Parathyroid adenoma (tissue), 2 donors: ENCODE results near the gene RIPK4.
A peak's percentile ranks its signal among the peaks of the same experiment; 100 is the strongest.

Source experiments
- H2AFZ ChIP-seq: fragments of 300-600 bp; sonication (generic); one replicate; pipeline ENCODE4 v1.7.0; 2017; ENCODE audit warnings: antibody characterized with exemption, mild to moderate bottlenecking
- H3K27ac ChIP-seq: fragments of 300-600 bp; sonication (generic); one replicate; pipeline ENCODE4 v1.7.0; 2017
- H3K27me3 ChIP-seq: fragments of 300-600 bp; sonication (generic); one replicate; pipeline ENCODE4 v1.7.0; 2017; ENCODE audit warnings: low read length; ENCODE audit not compliant: control insufficient read depth, insufficient read depth
- H3K36me3 ChIP-seq: fragments of 300-600 bp; sonication (generic); one replicate; pipeline ENCODE4 v1.7.0; 2017; ENCODE audit warnings: low read length; ENCODE audit not compliant: control insufficient read depth, insufficient read depth
- H3K4me1 ChIP-seq: fragments of 300-600 bp; sonication (generic); one replicate; pipeline ENCODE4 v1.7.0; 2017; ENCODE audit warnings: control low read depth
- H3K4me2 ChIP-seq: fragments of 300-600 bp; sonication (generic); one replicate; pipeline ENCODE4 v1.7.0; 2017; ENCODE audit warnings: low read length
- H3K4me3 ChIP-seq: fragments of 300-600 bp; sonication (generic); one replicate; pipeline ENCODE4 v1.7.0; 2017; ENCODE audit warnings: low read depth, low read length
- H3K79me2 ChIP-seq: fragments of 300-600 bp; sonication (generic); one replicate; pipeline ENCODE4 v1.7.0; 2017; ENCODE audit warnings: control low read depth
- H3K9ac ChIP-seq: fragments of 300-600 bp; sonication (generic); one replicate; pipeline ENCODE4 v1.7.0; 2017; ENCODE audit warnings: mild to moderate bottlenecking
- H3K9me3 ChIP-seq: fragments of 300-600 bp; sonication (generic); one replicate; pipeline ENCODE4 v1.7.0; 2017; ENCODE audit warnings: low read length; ENCODE audit not compliant: control insufficient read depth
- CTCF ChIP-seq: fragments of 300-600 bp; sonication (generic); IDR thresholded peaks from one replicate; pipeline ENCODE4 v1.7.0; 2017; ENCODE audit warnings: antibody characterized with exemption, mild to moderate bottlenecking
- donor health status: primary hyperparathyroidism.

RIPK4 gene

DNA sequence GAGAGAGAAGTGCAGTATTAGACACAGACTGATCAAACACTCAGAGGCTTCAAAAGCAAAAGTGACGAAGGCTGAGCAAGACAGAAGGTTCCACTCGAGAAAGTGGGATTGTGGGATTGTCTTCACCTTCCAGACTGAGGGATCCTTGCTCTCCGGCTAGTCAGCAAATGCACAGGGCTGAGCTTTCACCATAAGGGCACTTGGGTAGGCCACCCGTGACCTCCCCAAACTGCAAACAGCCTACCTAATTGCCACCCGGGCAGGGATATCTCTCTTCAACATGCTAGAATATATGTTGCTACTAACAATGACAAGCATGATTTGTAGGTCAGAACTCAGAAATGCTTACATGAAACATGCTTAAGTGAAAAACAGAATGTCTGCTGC lies 35.3 kb upstream of the RIPK4 start:
- Histone ChIP-seq H2AFZ (no peak overlapping the region), H3K9me3 (no peaks in the 10 kb centered on the region), H3K27me3 (no peaks in the 10 kb centered on the region), H3K4me1 (no peaks in the 10 kb centered on the region), H3K4me2 (peak overlapping the region; percentile 20), H3K9ac (no peak overlapping the region), H3K79me2 (no peaks in the 10 kb centered on the region), H3K4me3 (no peak overlapping the region), H3K27ac (no peak overlapping the region), H3K36me3 (no peaks in the 10 kb centered on the region)
- no peak for TF ChIP-seq CTCF

- Histone ChIP-seq H3K9ac (no peak overlapping the region), H3K27me3 (no peaks in the 10 kb centered on the region), H3K27ac (no peak overlapping the region), H3K79me2 (no peaks in the 10 kb centered on the region), H2AFZ (no peak overlapping the region), H3K36me3 (no peaks in the 10 kb centered on the region), H3K9me3 (no peaks in the 10 kb centered on the region), H3K4me3 (no peak overlapping the region), H3K4me2 (peak overlapping the region; percentile 9), H3K4me1 (no peaks in the 10 kb centered on the region)
- TF ChIP-seq CTCF = no peak
These were observed 34.7 kb upstream of the RIPK4 start for GRCh38 chr21:41801321-41802197.

GRCh38 chr21:41800425-41801320 lies 33.8 kb upstream of the RIPK4 start:
- Histone ChIP-seq H3K9ac (no peak overlapping the region), H3K36me3 (no peaks in the 10 kb centered on the region), H3K4me1 (no peaks in the 10 kb centered on the region), H3K9me3 (no peaks in the 10 kb centered on the region), H3K27me3 (no peaks in the 10 kb centered on the region), H3K4me2 (no peak overlapping the region), H3K4me3 (no peak overlapping the region), H3K79me2 (no peaks in the 10 kb centered on the region), H2AFZ (no peak overlapping the region), H3K27ac (no peak overlapping the region)
- no peak for TF ChIP-seq CTCF

DNA sequence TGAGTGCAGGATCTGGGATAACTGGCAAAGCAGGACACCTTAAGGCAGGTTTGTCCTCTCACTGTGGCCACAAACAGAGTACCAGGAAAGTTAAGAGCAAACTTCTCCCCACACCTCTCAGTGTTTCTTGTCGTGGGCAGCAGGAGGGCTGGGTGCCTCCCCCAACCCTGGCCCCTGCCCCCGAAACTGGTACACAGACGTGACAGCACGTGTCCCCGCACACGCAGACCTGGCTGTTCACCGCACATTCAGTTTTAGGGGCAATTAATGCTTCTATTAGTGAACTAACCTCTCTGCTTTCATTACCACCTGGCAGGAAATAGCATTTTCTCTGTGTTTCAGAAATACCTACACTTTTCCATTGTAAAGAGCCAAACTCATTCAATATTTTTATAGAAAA lies 32.9 kb upstream of the RIPK4 start:
- H3K9ac ChIP-seq = no peak overlapping the region
- H3K4me2 ChIP-seq = no peak overlapping the region
- TF ChIP-seq CTCF = no peak
- no peaks in the 10 kb centered on the region for H3K4me1 ChIP-seq
- H3K79me2 ChIP-seq = no peaks in the 10 kb centered on the region
- no peaks in the 10 kb centered on the region for H3K27me3 ChIP-seq
- no peaks in the 10 kb centered on the region for H3K36me3 ChIP-seq
- H2AFZ ChIP-seq = no peak overlapping the region
- H3K27ac ChIP-seq = no peak overlapping the region
- no peak overlapping the region for H3K4me3 ChIP-seq
- no peaks in the 10 kb centered on the region for H3K9me3 ChIP-seq
